Measurements from ENCODE around the gene STON2.
"Not testable (repeated sequence)": the region's sequence is repeated elsewhere in the genome, so short reads cannot be mapped to it uniquely, and the experiment has no call there.

Gene STON2

DNA sequence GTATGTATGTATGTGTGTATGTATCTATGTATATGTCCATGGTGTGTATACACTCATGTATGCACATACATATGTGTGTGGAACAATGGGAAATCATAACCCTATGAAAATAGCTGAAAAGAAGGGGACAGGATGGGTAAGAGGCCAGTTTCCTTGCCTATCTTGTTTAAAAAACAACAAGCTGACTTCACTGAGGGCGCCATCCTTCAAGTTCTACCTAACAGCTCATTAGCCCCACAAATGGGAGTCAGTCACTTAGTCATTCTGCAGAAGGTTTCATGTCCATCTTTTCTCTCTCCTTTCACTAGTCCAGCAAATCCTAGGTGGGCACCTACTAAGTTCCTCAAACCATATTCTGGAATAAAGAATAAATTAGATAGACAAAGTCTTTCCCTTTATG is 14.7 kb downstream of the STON2 start:
- no peak for DNase-seq (ENCODE audit: low read depth, low spot score)

DNA sequence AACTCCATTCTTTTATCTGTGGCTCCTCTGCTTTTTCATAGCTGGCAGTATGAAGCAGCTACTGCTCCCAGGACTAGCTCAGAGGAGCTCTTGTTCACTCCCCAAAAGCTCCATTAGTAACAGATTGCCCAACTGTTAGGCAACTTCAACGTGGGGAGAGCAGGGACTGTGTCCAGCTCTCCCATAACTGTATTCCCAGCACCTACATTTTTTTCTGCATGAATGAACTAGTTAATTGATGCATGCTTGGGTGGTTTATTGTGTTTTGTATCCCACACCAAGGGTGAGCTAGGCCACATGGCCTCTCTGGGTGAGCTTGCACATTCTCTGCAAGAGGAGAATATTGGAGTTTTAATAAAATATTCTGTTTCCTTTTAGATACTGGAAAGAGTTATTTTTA is 15.2 kb downstream of the STON2 start:
- no peak for DNase-seq (ENCODE audit: low read depth, low spot score)

DNA sequence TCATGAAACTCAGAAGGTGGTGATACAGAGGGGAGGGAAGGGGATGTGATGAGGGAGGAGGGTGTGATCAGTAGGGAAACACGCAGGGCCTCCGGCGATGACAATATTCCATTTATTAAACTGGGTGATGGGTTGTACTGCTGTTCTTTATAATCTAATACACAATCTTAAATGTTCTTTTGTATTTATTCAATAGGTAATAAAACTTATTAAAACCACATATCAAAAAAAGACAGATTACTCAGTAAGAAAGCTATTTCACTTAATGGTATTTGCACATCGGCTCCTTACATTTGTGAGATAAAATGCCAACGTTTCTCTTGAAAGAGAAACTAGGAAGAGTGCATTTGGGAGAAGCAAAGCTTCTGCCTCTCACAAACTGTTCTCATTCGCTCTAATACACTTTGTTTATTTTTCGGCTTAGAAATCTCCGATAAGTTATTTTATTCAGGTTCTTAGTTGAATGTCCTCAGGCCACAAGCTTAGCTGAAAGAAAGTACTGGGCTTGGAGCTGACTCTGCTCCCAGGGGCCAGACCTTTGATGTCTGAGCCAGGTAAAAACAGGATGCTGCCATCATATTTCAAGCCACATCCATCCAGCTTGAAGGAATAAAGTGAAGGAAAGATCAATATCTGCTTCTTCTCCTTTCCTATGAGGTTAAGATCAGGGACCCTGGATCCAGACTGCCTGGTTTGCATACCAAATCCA is 17.5 kb downstream of the STON2 start:
- DNase-seq (ENCODE audit: low read depth, low spot score), result no peak

DNA sequence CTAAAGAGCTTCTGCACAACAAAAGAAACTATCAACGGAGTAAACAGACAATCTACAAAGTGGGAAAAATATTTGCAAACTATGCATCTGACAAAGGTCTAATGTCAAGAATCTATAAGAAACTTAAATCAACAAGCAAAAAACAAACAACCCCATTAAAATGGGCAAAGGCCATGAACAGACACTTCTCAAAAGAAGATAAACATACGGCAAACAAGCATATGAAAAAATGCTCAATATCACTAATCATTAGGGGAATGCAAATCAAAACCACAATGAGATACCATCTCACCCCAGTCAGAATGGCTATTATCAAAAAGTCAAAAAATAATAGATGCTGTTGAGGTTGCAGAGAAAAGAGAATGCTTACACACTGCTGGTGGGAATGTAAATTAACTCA is 20.1 kb downstream of the STON2 start:
- not testable (repeated sequence) for DNase-seq (ENCODE audit: low read depth, low spot score)

DNA sequence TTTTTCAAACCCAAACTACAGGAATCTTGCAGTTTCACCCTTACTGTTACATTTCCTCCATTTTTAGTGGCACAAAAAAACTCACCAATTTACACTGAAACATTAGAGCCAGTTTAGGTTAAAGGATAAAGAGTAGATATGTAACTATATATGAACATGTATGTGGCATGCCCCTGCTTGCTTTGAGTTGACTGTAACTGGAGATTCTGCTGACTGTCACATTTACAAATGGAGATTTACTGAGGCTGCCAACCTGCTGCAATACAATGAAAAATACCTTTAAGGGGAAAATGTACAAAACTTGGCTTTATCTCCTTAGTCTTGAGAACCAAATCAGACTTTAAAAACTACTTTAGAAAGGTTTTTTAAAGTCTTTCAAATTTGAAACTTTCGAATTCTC is 28.3 kb downstream of the STON2 start:
- no peak for DNase-seq (ENCODE audit: low read depth, low spot score)

DNA sequence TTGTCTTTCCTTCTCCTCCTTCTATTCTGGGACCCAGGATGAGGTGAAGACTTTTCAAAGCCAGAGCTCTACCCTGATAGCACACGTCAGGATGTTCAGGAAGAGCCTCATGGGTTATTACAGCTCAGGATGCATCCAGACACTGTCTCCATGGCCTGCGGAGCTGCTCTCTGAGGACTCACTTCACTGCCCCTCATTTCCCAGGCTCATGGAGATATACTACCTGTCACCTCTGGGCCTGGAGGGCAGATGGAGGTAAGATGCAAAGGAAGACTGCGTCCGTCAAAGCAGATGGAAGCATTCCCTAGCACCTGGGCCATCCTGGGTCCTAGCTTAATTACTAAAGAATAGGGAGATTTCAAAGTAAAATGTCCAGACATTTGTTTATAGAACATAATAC is 32.6 kb downstream of the STON2 start:
- no peak for DNase-seq (ENCODE audit: low read depth, low spot score)

DNA sequence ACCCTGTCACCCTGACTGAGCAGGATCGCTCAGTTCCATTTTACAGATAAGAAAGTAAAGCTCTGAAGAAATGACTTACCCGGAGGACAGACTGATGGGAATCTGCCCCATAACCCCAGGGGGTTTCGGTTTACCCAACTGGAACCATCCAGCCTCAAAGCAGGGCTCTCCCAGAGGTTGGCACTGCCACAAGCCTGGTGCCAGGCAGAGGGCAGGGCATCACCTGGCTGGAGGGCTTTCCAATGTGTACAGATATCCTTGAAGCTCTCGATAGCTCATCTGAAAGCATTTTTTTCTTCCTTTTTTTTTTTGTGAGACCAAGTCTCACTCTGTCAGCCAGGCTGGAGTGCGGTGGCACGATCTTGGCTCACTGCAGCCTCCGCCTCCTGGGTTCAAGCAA is 33.2 kb downstream of the STON2 start:
- no peak for DNase-seq (ENCODE audit: low read depth, low spot score)

DNA sequence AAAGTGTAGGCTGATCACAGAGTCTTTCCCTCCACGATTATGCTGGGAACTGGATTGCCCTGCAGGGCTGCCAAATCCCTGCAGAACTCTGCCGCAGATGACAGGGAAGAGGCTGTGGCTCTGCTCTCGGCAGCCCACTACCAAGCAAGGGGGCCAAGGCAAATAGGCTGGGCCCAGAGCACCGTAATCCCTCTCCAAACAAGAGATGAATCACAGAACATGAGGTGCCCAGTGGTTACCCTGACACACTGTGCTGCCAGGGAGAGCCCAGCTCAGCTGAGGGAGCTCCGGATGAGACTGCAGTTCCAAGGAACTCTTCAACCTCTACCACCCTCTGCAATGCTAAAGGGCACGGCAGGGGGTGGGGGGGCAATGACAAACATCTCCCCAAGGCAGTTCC is 33.9 kb downstream of the STON2 start:
- no peak for DNase-seq (ENCODE audit: low read depth, low spot score)

DNA sequence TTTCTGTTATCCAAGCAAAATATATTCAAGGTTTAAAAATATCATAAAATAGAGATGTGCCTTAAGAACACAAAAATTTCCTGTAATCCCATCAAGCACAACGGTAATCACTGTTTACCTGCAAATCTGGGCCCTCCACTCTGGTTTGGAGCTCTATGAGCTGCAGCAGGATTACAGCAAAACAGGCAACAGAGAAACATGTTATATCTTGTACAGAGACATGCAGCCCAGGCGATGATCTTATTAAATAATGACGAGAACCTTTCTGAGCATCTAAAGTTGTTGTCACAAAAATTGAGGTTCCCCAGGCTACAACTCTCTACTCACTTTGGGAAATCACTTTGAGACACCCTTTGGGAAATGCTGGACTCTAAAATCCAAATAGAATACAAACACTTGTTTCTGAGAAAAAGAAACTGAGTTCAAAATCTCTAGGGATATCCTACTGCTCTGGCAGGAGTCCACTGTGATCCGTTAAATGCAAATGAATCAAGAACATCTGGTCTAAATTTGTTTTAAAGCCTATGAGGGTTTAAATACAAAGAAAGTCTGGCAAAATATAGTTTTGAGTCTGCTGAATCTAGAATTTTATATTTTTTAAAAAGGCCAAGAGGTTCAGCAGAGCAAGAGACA is 36.3 kb downstream of the STON2 start:
- DNase-seq (ENCODE audit: low read depth, low spot score), result no peak

DNA sequence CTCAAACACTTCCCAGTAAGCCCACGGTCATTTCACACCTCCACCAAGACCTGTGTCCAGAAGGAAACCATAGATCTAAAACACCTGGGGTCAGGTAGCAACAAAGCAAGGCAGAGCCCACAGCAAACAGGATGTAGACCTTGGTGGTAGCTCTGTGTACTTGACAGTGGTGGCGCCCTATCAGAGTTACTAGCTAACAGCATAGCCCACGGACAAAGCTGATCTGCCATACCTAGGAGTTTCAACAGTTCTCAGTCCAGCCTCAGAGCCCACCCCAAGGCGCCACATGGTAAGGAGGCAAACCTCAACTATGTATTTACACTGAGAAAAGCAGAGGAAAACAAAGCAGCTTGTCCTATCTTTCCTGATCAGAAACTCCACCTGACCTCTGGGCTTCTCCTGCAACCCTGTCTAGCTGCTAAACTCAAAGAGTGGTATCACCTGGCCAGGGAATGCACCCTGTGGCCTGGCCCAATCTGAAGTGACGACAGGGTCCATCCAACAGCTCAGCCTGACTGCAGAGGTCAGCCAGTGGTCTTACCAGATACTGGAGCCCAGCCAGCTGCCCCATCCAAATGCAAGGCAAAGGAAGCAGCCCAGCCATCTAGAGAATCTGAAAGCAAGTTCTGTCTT is 46.3 kb downstream of the STON2 start:
- DNase-seq (ENCODE audit: low read depth, low spot score), result no peak

DNA sequence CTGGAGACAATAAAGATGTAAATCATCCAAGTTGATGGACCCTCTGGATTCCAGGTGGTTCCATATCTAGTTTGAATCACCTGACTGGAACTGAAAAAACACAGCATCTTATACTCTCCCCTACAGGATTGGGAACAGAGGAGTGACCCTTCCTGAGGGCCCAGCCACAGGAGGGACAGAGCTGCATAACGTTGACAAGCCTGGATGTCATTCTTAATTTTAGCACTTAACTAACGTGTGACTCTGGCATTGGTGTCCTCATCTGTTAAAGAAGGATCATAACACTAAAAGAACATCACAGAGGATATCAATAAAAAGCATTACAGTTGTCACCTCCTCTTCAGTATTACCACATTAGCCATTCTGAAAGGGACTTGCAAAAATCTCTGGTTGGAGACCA is 47.7 kb downstream of the STON2 start:
- DNase-seq (ENCODE audit: low read depth, low spot score), result no peak

DNA sequence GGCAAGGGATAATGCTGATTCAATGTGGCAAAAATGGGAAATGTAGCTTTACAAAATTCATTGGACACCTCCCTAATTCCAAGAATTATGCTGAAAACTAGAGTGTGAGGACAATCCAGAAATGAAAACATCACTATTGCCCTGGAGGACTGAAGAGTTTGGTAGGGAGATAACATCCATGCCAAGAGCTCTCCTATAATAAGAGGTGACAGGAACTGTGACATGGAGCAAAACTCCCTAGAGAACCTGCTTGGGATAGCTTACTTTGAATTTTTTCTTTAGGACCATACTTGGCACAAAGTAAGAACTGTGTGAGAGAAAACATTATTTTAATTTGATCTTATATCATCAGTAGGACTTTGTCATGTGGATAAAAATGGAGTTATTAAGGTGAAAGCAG is 48.9 kb downstream of the STON2 start:
- DNase-seq (ENCODE audit: low read depth, low spot score), result no peak

DNA sequence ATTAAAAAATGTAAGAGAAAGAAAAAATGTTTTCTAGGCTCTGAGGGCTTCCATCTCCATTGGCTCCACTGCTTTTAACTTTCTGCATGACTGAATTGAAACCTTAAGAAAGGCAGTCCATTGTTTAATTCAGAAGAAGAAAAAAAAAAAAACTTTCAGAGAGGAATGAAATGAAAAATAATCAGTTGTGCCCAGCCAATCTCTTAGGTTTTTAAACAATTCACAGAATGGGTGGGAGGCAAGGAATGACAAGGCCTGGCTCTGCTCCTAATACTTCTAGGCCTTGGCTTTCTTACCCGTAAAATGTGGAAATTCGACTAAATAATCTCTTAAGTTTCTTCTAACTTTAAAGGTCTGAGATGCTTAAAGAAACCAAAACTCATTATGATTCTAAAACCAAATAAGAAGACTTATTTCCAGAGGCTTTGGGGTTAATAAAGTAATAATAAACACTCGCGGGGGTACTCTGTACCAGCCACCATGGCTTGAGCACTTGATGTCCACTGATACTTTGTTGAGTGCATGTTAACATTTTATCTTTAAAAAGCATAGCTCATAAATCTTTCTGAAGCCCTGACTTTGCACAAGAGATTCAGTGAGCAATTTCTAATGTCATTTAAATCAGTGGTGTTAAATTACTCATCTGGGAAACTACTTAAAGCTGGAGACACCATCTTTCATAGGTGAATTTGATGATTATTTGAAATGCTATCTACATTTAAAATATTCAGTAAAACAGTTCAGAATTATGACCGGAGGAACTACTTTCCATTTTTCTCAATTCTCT is 49.6 kb downstream of the STON2 start:
- DNase-seq (ENCODE audit: low read depth, low spot score), result no peak

DNA sequence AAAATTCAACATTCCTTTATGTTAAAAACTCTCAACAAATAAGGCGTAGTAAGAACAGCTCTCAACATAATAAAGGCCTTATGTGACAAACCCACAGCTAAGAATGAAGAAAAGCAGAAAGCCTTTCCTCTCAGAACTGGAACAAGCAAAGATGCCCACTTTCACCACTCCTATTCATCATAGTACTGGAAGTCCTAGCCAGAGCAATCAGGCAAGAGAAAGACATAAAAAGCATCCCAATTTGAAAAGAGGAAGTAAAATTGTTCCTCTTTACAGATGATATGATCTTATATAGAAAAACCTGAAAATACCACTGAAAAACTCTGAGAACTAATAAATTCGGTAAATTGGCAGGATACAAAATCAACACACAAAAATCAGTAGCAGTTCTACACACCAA is 52.1 kb downstream of the STON2 start:
- no peak for DNase-seq (ENCODE audit: low read depth, low spot score)

DNA sequence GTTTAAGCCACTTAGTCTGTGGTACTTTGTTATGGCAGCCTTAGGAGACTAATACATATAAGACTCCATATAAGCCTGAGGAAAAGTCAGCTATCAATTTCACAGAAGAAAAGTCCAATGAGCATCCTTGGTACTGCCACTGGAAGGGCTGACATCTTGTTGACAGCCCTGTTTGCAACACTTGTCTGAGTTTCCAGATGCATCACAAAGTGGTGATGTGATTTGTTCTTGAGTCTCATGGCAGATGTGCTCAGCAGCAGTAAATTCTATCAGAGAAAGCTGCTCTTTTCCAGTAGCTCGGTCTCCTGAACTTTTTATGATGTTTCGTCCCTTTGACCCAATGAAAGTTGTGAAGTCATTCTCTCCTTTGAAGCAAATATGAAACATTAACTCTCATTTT is 54.3 kb downstream of the STON2 start:
- DNase-seq (ENCODE audit: low read depth, low spot score), result no peak

DNA sequence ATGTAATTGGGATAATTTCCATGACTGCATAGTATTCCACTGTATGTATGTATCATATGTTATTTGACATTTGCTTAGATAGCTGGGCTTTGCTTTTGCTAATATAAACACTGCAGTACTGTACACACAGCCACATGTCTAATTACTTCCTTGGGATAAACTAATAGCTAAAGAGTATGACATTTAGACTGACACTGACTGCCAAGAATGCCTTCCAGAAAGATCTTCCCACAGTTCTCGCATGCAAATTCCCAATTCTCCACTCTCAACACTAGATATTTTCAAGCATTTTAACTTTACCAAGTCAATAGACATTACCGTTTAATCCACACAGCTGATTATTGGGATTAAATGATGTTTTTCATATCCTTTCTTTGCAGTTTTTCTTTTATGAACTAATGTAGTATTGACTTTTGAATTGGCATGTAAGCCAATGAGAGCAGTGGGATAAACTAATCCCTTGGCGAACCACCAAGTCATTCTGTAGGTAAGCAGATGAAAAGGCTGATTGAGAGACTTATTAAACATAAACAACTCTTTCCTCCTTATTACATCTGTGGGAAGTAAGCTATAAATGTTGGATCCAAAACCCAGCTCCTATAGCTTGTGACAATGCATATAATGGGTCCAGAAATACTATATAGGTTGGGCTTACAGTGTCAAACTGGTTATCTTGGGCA is 55.5 kb downstream of the STON2 start:
- DNase-seq (ENCODE audit: low read depth, low spot score), result no peak

DNA sequence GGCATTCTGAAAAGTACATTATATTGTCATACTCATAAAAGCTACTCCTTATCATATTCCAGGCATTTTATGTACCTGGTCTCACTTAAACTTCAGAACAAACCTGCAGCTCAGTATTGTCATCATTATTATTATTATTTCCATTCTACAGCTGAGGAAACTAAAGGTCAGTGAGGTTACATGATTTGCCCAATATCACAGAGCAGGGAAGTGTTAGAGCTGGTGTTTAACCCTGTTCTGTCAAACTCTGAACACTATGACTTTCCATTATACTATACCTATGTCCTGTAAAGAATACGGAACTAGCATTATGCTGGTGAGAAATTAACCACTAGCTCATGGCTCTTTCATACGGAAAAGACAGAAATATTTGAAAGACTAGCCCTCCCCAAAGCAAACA is 56.4 kb downstream of the STON2 start:
- DNase-seq (ENCODE audit: low read depth, low spot score), result no peak

DNA sequence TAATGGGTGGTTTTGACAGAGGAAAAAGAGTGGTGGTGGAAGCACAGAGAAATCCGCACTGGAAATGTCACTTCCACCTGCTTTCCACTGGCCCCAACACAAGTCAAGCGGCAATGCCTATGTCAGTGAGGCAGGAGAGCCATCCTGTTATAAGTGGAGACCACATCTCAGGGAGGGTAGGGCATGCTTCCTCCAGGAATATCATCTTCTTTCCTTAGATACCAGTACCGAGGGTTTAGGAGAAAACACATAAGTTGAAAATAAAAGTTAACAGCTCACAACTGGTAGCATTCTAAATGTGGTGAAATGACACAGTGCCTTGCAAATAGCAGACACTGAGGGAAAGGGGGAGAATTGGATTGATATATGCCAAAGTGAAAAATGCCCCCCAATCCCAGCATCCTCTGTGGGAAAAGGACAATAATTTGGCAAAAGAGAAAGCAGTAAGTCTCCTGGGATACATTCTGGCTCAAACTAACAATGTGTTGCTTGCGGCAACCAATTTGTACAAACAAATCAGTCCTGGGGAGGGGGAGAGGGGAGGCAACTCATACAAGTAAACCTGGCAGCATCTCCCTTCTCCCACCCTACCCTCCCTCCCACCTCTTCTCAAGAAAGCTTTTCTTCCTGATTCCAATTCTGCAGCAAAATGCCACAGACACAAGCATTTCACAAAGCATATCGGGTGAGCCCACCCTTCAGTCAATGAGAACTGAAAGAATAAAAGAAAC is 57.1 kb downstream of the STON2 start:
- DNase-seq (ENCODE audit: low read depth, low spot score), result no peak

DNA sequence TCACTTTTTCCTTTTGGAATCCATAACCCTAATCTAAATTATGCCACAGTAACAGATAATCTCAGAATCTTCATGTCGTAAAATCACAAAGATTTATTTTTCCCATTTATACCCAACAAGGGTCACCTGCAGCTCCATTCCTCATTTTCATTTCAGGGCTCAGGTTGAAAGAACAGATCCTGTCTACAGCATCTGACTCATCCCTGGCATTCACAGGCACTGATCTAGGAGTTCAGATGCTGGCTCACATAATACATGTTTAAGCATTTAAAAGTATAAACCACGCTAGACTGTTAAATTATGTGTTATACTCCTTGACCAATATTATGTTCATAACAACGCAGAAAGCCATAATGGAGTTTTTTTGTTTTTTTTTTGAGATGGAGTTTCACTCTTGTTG is 58.3 kb downstream of the STON2 start:
- DNase-seq (ENCODE audit: low read depth, low spot score), result no peak

DNA sequence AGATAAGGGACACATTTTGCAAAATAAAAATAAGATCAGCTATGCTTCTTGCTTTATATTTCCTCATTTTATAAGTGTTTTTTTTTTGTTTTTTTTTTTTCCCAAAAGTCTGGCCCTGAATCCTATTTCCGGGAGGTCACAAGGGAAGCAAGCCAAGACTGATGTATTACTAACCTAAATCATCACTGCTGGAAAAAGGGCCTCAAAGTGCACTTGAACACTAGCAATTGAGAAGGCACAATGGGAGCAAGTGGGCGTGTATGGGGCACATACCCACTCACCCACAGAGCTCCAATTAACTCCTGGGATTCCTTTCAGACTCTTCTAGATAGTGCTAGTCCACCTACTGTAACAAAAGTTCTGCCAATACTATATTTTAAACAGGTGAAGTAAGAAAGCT is 58.8 kb downstream of the STON2 start:
- no peak for DNase-seq (ENCODE audit: low read depth, low spot score)

DNA sequence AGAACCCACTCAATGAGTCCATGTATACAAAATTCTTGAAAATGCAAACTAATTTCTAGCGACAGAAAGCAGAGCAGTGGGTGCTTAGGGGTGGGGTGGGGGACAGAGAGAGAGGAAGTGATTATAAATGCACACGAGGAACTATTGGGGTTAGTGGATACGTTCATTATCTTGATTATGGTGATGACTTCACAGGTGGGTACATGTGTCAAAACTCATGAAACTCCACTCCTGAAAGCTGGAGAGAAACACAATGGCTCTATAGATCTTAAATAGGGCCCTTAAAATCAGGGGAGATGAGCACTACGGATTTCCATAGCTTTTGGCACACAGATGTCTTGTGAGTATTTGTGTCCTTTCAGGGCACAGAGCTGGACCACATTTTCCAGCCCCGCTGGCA is 59.9 kb downstream of the STON2 start:
- DNase-seq (ENCODE audit: low read depth, low spot score), result no peak
